ENCODE data around the gene MICAL1. TPM values are rescaled to one million over a fixed set of nuclear protein-coding genes. Genes with fewer than 3 reads are reported as not detected.

Gene MICAL1
- total and polyA plus RNA-seq, 2 donors from 2014 or later: 13.7 to 38.7 TPM

DNA sequence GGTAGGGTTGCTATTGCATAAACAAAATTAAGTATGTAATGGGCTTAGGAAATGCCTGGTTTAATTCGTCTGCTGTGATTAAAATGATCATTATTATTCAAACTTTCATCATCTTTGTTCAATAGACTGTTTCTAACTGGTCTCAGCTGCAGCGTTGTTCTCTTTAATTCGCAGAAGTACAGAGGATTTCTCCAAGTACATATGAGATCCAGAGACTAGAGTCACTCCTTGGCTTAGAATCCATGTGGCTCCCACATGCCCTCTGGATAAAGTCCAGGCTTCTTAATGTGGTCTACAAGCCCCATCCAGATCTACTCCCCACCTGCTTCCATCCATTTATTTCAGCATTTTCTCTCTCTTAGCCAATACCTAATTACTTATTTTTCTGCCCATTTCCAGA, 28.6 kb upstream of the MICAL1 start:
- Histone ChIP-seq H3K4me1 (ENCODE audit: control insufficient read depth in 2 of 3, insufficient read depth in 2 of 3, low read depth in 1 of 3, low read length in 3 of 3) (peaks cover 0 to 20% (median 8%) of the 10 kb centered on the region in 3 donors), H3K9ac (ENCODE audit: low read length in 3 of 3) (no peak overlapping the region), H3K27me3 (ENCODE audit: control insufficient read depth, insufficient read depth, low read length) (no peaks in the 10 kb centered on the region), H3K36me3 (ENCODE audit: control insufficient read depth in 2 of 3, insufficient read depth in 3 of 3, low read length in 3 of 3) (no peaks in the 10 kb centered on the region), H3K4me3 (ENCODE audit: low read length in 3 of 3) (peak overlapping the region in 1 of 3 donors; percentile 73), H3K9me3 (ENCODE audit: control insufficient read depth in 2 of 3, insufficient read depth in 1 of 3, low read length in 3 of 3) (no peaks in the 10 kb centered on the region), H3K27ac (ENCODE audit: low read depth in 2 of 2, low read length in 2 of 2) (no peak overlapping the region)
- intact Hi-C loops (cut with DNase I): no loop called here
- TF ChIP-seq, protein P1, sequence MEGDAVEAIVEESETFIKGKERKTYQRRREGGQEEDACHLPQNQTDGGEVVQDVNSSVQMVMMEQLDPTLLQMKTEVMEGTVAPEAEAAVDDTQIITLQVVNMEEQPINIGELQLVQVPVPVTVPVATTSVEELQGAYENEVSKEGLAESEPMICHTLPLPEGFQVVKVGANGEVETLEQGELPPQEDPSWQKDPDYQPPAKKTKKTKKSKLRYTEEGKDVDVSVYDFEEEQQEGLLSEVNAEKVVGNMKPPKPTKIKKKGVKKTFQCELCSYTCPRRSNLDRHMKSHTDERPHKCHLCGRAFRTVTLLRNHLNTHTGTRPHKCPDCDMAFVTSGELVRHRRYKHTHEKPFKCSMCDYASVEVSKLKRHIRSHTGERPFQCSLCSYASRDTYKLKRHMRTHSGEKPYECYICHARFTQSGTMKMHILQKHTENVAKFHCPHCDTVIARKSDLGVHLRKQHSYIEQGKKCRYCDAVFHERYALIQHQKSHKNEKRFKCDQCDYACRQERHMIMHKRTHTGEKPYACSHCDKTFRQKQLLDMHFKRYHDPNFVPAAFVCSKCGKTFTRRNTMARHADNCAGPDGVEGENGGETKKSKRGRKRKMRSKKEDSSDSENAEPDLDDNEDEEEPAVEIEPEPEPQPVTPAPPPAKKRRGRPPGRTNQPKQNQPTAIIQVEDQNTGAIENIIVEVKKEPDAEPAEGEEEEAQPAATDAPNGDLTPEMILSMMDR (IDR thresholded peaks at IDR 0.05; ENCODE audit: borderline replicate concordance, extremely low read depth, insufficient read depth): no peak
- DNase-seq: no peak
- no peak for FAIRE-seq

GRCh38 chr6:109483735-109484057, 28.1 kb upstream of the MICAL1 start:
- DNase-seq (no peak), FAIRE-seq (no peak)
- no peaks in the 10 kb centered on the region for H3K27me3 ChIP-seq (ENCODE audit: control insufficient read depth, insufficient read depth, low read length)
- H3K9ac ChIP-seq (ENCODE audit: low read length in 3 of 3): peak overlapping the region in 2 of 3 donors; percentile 36 to 53
- H3K27ac ChIP-seq (ENCODE audit: low read depth in 2 of 2, low read length in 2 of 2): no peak overlapping the region
- peaks cover 0 to 21% (median 8%) of the 10 kb centered on the region in 3 donors for H3K4me1 ChIP-seq (ENCODE audit: control insufficient read depth in 2 of 3, insufficient read depth in 2 of 3, low read depth in 1 of 3, low read length in 3 of 3)
- intact Hi-C loops (cut with DNase I): no loop called here
- H3K9me3 ChIP-seq (ENCODE audit: control insufficient read depth in 2 of 3, insufficient read depth in 1 of 3, low read length in 3 of 3): no peaks in the 10 kb centered on the region
- TF ChIP-seq, protein P1 (IDR thresholded peaks at IDR 0.05; ENCODE audit: borderline replicate concordance, extremely low read depth, insufficient read depth): no peak
- peak overlapping the region; percentile 71 to 85 (median 73) for H3K4me3 ChIP-seq (ENCODE audit: low read length in 3 of 3)
- H3K36me3 ChIP-seq (ENCODE audit: control insufficient read depth in 2 of 3, insufficient read depth in 3 of 3, low read length in 3 of 3): no peaks in the 10 kb centered on the region

- Histone ChIP-seq H3K4me1 (ENCODE audit: control insufficient read depth in 2 of 3, insufficient read depth in 2 of 3, low read depth in 1 of 3, low read length in 3 of 3) (peaks cover 0 to 24% (median 11%) of the 10 kb centered on the region in 3 donors), H3K36me3 (ENCODE audit: control insufficient read depth in 2 of 3, insufficient read depth in 3 of 3, low read length in 3 of 3) (no peaks in the 10 kb centered on the region), H3K9ac (ENCODE audit: low read length in 3 of 3) (peak within 1 kb of the TSS; percentile 20 to 75 (median 67)), H3K4me3 (ENCODE audit: low read length in 3 of 3) (peak within 1 kb of the TSS; percentile 85 to 89 (median 86)), H3K27me3 (ENCODE audit: control insufficient read depth, insufficient read depth, low read length) (no peaks in the 10 kb centered on the region), H3K9me3 (ENCODE audit: control insufficient read depth in 2 of 3, insufficient read depth in 1 of 3, low read length in 3 of 3) (no peaks in the 10 kb centered on the region), H3K27ac (ENCODE audit: low read depth in 2 of 2, low read length in 2 of 2) (peak within 1 kb of the TSS; percentile 37 to 78)
- TF ChIP-seq, protein P1 (IDR thresholded peaks at IDR 0.05; ENCODE audit: borderline replicate concordance, extremely low read depth, insufficient read depth): no peak
- no peak for FAIRE-seq
- intact Hi-C loops (cut with DNase I): no loop called here
- DNase-seq: peak; percentile 93 to 98 (median 95)
Measured at GRCh38 chr6:109482905-109483734, 27.5 kb upstream of the MICAL1 start, which contains the start of gene ZBTB24. ZBTB24 (minus strand) TSS chr6:109483219; CDS start chr6:109482026, 1,193 bp downstream.
